WTC11 (cell line): ENCODE measurements around the gene TRPV5. TPM values are rescaled to one million over a fixed set of nuclear protein-coding genes. Genes with fewer than 3 reads are reported as not detected.

Experiments
- ATAC-seq: fragments of 200-7000 bp; cut with Tn5 transposase; 2 replicates; pipeline ENCODE4 v1.10.0; 2021; ENCODE audit warnings: mild to moderate bottlenecking, moderate library complexity
- CTCF ChIA-PET: fragments of 300-600 bp; sonication (Branson Sonifier 250); formaldehyde crosslinking; loops from one replicate; lab custom pipeline; 2021; ENCODE audit warnings: antibody characterized with exemption; lab: Charles Lee
- POLR2A ChIA-PET: fragments of 350-600 bp; sonication (Branson Sonifier 250); formaldehyde crosslinking; loops from one replicate; lab custom pipeline; 2021; ENCODE audit warnings: antibody characterized with exemption; lab: Charles Lee
- DNase-seq: peaks from one replicate; pipeline ENCODE4 v3.0.0; 2021; ENCODE audit warnings: low spot score
- H3K27ac Mint-ChIP-seq: 2 replicates; pipeline ENCODE4 v1.8.0; 2021; ENCODE audit warnings: mixed read lengths
- H3K27me3 Mint-ChIP-seq: 2 replicates; pipeline ENCODE4 v1.8.0; 2021; ENCODE audit warnings: low read depth, mild to moderate bottlenecking, moderate library complexity, mixed read lengths
- H3K36me3 Mint-ChIP-seq: 2 replicates; pipeline ENCODE4 v1.8.0; 2021; ENCODE audit warnings: mixed read lengths
- H3K4me1 Mint-ChIP-seq: 2 replicates; pipeline ENCODE4 v1.8.0; 2022; ENCODE audit warnings: mixed read lengths
- H3K4me3 Mint-ChIP-seq: 2 replicates; pipeline ENCODE4 v1.8.0; 2021; ENCODE audit warnings: mild to moderate bottlenecking, moderate library complexity, mixed read lengths
- H3K9me3 Mint-ChIP-seq: 2 replicates; pipeline ENCODE4 v1.8.0; 2021; ENCODE audit warnings: mixed read lengths
- ATF3 ChIP-seq: sonication (generic); formaldehyde crosslinking; conservative IDR thresholded peaks from 2 replicates; pipeline ENCODE4 v1.8.1; 2022; ENCODE audit warnings: mild to moderate bottlenecking, missing genetic modification reagents
- ATF6 ChIP-seq: sonication (generic); formaldehyde crosslinking; IDR thresholded peaks from 2 replicates; pipeline ENCODE4 v1.8.1; 2023; ENCODE audit warnings: mild to moderate bottlenecking, missing genetic modification reagents
- CREB1 ChIP-seq: sonication (generic); formaldehyde crosslinking; IDR thresholded peaks from 2 replicates; pipeline ENCODE4 v1.8.0; 2023; ENCODE audit warnings: mild to moderate bottlenecking, missing genetic modification reagents
- CREM ChIP-seq: sonication (generic); formaldehyde crosslinking; IDR thresholded peaks from 2 replicates; pipeline ENCODE4 v1.8.1; 2022; ENCODE audit warnings: mild to moderate bottlenecking, missing genetic modification reagents, moderate library complexity
- CTCF ChIP-seq: fragments of 200-600 bp; IDR thresholded peaks from 2 replicates; pipeline ENCODE4 v1.8.0; 2022; ENCODE audit warnings: antibody characterized with exemption
- ELF4 ChIP-seq: sonication (generic); formaldehyde crosslinking; IDR thresholded peaks from 2 replicates; pipeline ENCODE4 v1.8.1; 2022; ENCODE audit warnings: low read depth, mild to moderate bottlenecking, moderate library complexity, missing genetic modification reagents
- EMX1 ChIP-seq: fragments of 250-450 bp; sonication (Bioruptor Pico); IDR thresholded peaks from 2 replicates; pipeline ENCODE4 v1.8.0; 2021; ENCODE audit warnings: mild to moderate bottlenecking
- ESRRA ChIP-seq: sonication (generic); formaldehyde crosslinking; IDR thresholded peaks from 2 replicates; pipeline ENCODE4 v1.8.1; 2022; ENCODE audit warnings: mild to moderate bottlenecking, missing genetic modification reagents, borderline replicate concordance
- KAT7 ChIP-seq: sonication (generic); formaldehyde crosslinking; IDR thresholded peaks from 2 replicates; pipeline ENCODE4 v1.8.1; 2023; ENCODE audit warnings: missing genetic modification reagents, mild to moderate bottlenecking, borderline replicate concordance
- NFATC4 ChIP-seq: fragments of 250-450 bp; sonication (Bioruptor Pico); IDR thresholded peaks from 2 replicates; pipeline ENCODE4 v1.9.0; 2021; ENCODE audit warnings: mild to moderate bottlenecking
- RELA ChIP-seq: sonication (generic); formaldehyde crosslinking; IDR thresholded peaks from 2 replicates; pipeline ENCODE4 v1.8.1; 2022; ENCODE audit warnings: missing genetic modification reagents, mild to moderate bottlenecking, borderline replicate concordance
- TEAD1 ChIP-seq: sonication (generic); formaldehyde crosslinking; IDR thresholded peaks from 2 replicates; pipeline ENCODE4 v1.8.0; 2022; ENCODE audit warnings: mild to moderate bottlenecking, missing genetic modification reagents
- ZBTB43 ChIP-seq: sonication (generic); formaldehyde crosslinking; IDR thresholded peaks from 2 replicates; pipeline ENCODE4 v1.8.1; 2023; ENCODE audit warnings: mild to moderate bottlenecking, missing genetic modification reagents
- ZNF121 ChIP-seq: sonication (generic); formaldehyde crosslinking; IDR thresholded peaks from 2 replicates; pipeline ENCODE4 v1.8.0; 2023; ENCODE audit warnings: missing genetic modification reagents
- ZSCAN18 ChIP-seq: fragments of 250-450 bp; sonication (Bioruptor Pico); IDR thresholded peaks from 2 replicates; pipeline ENCODE4 v2.1.2; 2022; ENCODE audit warnings: mild to moderate bottlenecking, moderate library complexity
- total RNA-seq: library from RNA; stranded (reverse); gene quantifications from 3 replicates; pipeline ENCODE4 v1.2.3, GENCODE V29; 2021

TRPV5 gene
- total RNA-seq, 1 experiment from 2014 or later, result not detected

- DNase-seq (no peak), ATAC-seq (no peak)
- no peak overlapping the region for H3K27ac Mint-ChIP-seq
- H3K27me3 Mint-ChIP-seq, result no peaks in the 10 kb centered on the region
- TF ChIP-seq RELA (CRISPR knock-in tag) (no peak), ATF3 (no peak), CTCF (no peak), ESRRA (CRISPR knock-in tag) (no peak), TEAD1 (CRISPR knock-in tag) (no peak), ATF6 (CRISPR knock-in tag) (no peak), EMX1 (CRISPR knock-in tag) (no peak), ZSCAN18 (CRISPR knock-in tag) (no peak)
- H3K9me3 Mint-ChIP-seq, result peaks cover 7% of the 10 kb centered on the region
- ChIA-PET POLR2A (no interaction called here), CTCF (interaction anchor here (1.0 kb wide), 1 partner anchor 338 kb away, joined by 3 read pairs; no protein-coding TSS in a partner anchor)
- H3K36me3 Mint-ChIP-seq, result no peaks in the 10 kb centered on the region
- H3K4me1 Mint-ChIP-seq, result no peaks in the 10 kb centered on the region
- H3K4me3 Mint-ChIP-seq, result no peak overlapping the region
Observed at GRCh38 chr7:142876991-142877910, 56.3 kb downstream of the TRPV5 start.

- POLR2A ChIA-PET, result no interaction called here
- CTCF ChIA-PET, result interaction anchor here (1.0 kb wide), 1 partner anchor 339 kb away, joined by 3 read pairs; no protein-coding TSS in a partner anchor
- Mint-ChIP-seq H3K36me3 (no peaks in the 10 kb centered on the region), H3K4me3 (no peak overlapping the region), H3K27me3 (no peaks in the 10 kb centered on the region), H3K9me3 (peaks cover 7% of the 10 kb centered on the region), H3K27ac (no peak overlapping the region), H3K4me1 (no peaks in the 10 kb centered on the region)
- ATAC-seq (no peak), DNase-seq (no peak)
- TF ChIP-seq CREB1 (CRISPR knock-in tag) (no peak), ELF4 (CRISPR knock-in tag) (no peak), CREM (CRISPR knock-in tag) (no peak)
Observed at GRCh38 chr7:142876236-142876960, 57.1 kb downstream of the TRPV5 start.

- no peak overlapping the region for H3K27ac Mint-ChIP-seq
- no peaks in the 10 kb centered on the region for H3K27me3 Mint-ChIP-seq
- ChIA-PET CTCF (interaction anchor here (3.3 kb wide), 1 partner anchor 340 kb away, joined by 24 read pairs; no protein-coding TSS in a partner anchor), POLR2A (no interaction called here)
- H3K4me3 Mint-ChIP-seq, result no peak overlapping the region
- H3K36me3 Mint-ChIP-seq, result no peaks in the 10 kb centered on the region
- no peak for ATAC-seq
- TF ChIP-seq NFATC4 (CRISPR knock-in tag), result no peak
- no peak for TF ChIP-seq KAT7 (CRISPR knock-in tag)
- no peak for TF ChIP-seq ZBTB43 (CRISPR knock-in tag)
- no peak for TF ChIP-seq ZNF121 (CRISPR knock-in tag)
- peaks cover 7% of the 10 kb centered on the region for H3K9me3 Mint-ChIP-seq
- H3K4me1 Mint-ChIP-seq, result no peaks in the 10 kb centered on the region
- no peak for DNase-seq
Observed at GRCh38 chr7:142875456-142875855, 58.1 kb downstream of the TRPV5 start.
